HG03280 (cell line): Measurements from ENCODE around the gene MIAT.
"Not testable (repeated sequence)": the region's sequence is repeated elsewhere in the genome, so short reads cannot be mapped to it uniquely, and the experiment has no call there.

Experiments used
- ATAC-seq: cut with Tn5 transposase; IDR thresholded peaks from one replicate; pipeline ENCODE4 v1.9.1; 2021; ENCODE audit warnings: mild to moderate bottlenecking, moderate library complexity; ENCODE audit not compliant: unreplicated experiment

MIAT gene

GRCh38 chr22:26691377-26691716 lies 34.0 kb downstream of the MIAT start:
- ATAC-seq, result no peak

GRCh38 chr22:26692215-26692614 lies 34.8 kb downstream of the MIAT start:
- ATAC-seq, result no peak

- ATAC-seq, result no peak
Measured at GRCh38 chr22:26697151-26697550, 39.8 kb downstream of the MIAT start.

GRCh38 chr22:26700462-26700861 lies 43.1 kb downstream of the MIAT start:
- no peak for ATAC-seq

- no peak for ATAC-seq
Measured at GRCh38 chr22:26700886-26701285, 43.5 kb downstream of the MIAT start.

- no peak for ATAC-seq
Measured at GRCh38 chr22:26701323-26701722, 43.9 kb downstream of the MIAT start.

- no peak for ATAC-seq
Measured at GRCh38 chr22:26702906-26703830, 45.8 kb downstream of the MIAT start.

- ATAC-seq, result not testable (repeated sequence)
Measured at GRCh38 chr22:26705379-26705778, 48.0 kb downstream of the MIAT start.

- ATAC-seq, result no peak
Measured at GRCh38 chr22:26707090-26707489, 49.7 kb downstream of the MIAT start.

GRCh38 chr22:26707581-26707980 lies 50.2 kb downstream of the MIAT start:
- ATAC-seq, result no peak

- no peak for ATAC-seq
Measured at GRCh38 chr22:26708256-26709009, 51.0 kb downstream of the MIAT start.

GRCh38 chr22:26709617-26710390 lies 52.4 kb downstream of the MIAT start:
- ATAC-seq, result no peak

GRCh38 chr22:26711205-26711963 lies 54.0 kb downstream of the MIAT start:
- peak; percentile 47 for ATAC-seq

GRCh38 chr22:26712158-26712557 lies 54.8 kb downstream of the MIAT start:
- ATAC-seq, result no peak

- ATAC-seq, result no peak
Measured at GRCh38 chr22:26713823-26714449, 56.5 kb downstream of the MIAT start.

- no peak for ATAC-seq
Measured at GRCh38 chr22:26714971-26715370, 57.6 kb downstream of the MIAT start.

- ATAC-seq, result no peak
Measured at GRCh38 chr22:26715392-26715936, 58.1 kb downstream of the MIAT start.

GRCh38 chr22:26718488-26718887 lies 61.1 kb downstream of the MIAT start:
- ATAC-seq, result no peak

- no peak for ATAC-seq
Measured at GRCh38 chr22:26718905-26719304, 61.5 kb downstream of the MIAT start.

- ATAC-seq, result no peak
Measured at GRCh38 chr22:26722159-26722558, 64.8 kb downstream of the MIAT start.
